Erythroblast (primary cell): Measurements from ENCODE around the gene PARS2.

Experiments used
- GATA1 ChIP-seq: IDR thresholded peaks from 2 replicates; pipeline ENCODE4 v1.6.1; 2011; ENCODE audit warnings: low read depth, mild to moderate bottlenecking, control low read depth, low read length, moderate library complexity
- POLR2A ChIP-seq: IDR thresholded peaks from 2 replicates; pipeline ENCODE4 v1.6.1; 2011; ENCODE audit warnings: mild to moderate bottlenecking, low read length

GRCh38 chr1:54742282-54742681 lies 22.0 kb downstream of the PARS2 start:
- TF ChIP-seq POLR2A (no peak), GATA1 (no peak)
